ENCODE measurements around the gene MOSPD3.

- TF ChIP-seq POLR2A (IDR thresholded peaks at IDR 0.05) = no peak
- TF ChIP-seq CTCF (IDR thresholded peaks at IDR 0.05) = no peak
- TF ChIP-seq EP300 (IDR thresholded peaks at IDR 0.05; ENCODE audit: low read depth) = no peak
Measured at GRCh38 chr7:100654908-100655831, 42.8 kb downstream of the MOSPD3 start.
